Effector memory CD4-positive, alpha-beta T cell (primary cell): ENCODE results near the gene HNRNPC.
A peak's percentile ranks its signal among the peaks of the same experiment; 100 is the strongest.
"Not testable (repeated sequence)": the region's sequence is repeated elsewhere in the genome, so short reads cannot be mapped to it uniquely, and the experiment has no call there.

Source experiments
- DNase-seq, 3 donors: peaks; one replicate each; pipeline ENCODE4 v3.0.0-alpha.2; 2020
- H3K27ac ChIP-seq: 2 replicates; pipeline ENCODE4 v1.7.0; 2013; ENCODE audit warnings: mild to moderate bottlenecking, low read length, moderate library complexity; ENCODE audit not compliant: insufficient read depth, poor library complexity, severe bottlenecking
- H3K27me3 ChIP-seq: replicated peaks from 2 replicates; pipeline ENCODE4 v1.7.0; 2013; ENCODE audit warnings: mild to moderate bottlenecking, low read length; ENCODE audit not compliant: insufficient read depth, control insufficient read depth, poor library complexity, severe bottlenecking
- H3K36me3 ChIP-seq: 2 replicates; pipeline ENCODE4 v1.7.0; 2013; ENCODE audit warnings: mild to moderate bottlenecking, low read length, moderate library complexity; ENCODE audit not compliant: control insufficient read depth, insufficient read depth
- H3K4me1 ChIP-seq: 2 replicates; pipeline ENCODE4 v1.7.0; 2013; ENCODE audit warnings: low read length, mild to moderate bottlenecking; ENCODE audit not compliant: control insufficient read depth, insufficient read depth, poor library complexity, severe bottlenecking
- H3K4me3 ChIP-seq: 2 replicates; pipeline ENCODE4 v1.7.0; 2013; ENCODE audit warnings: low read length, low read depth, mild to moderate bottlenecking; ENCODE audit not compliant: insufficient read depth, poor library complexity, severe bottlenecking
- H3K9me3 ChIP-seq: 2 replicates; pipeline ENCODE4 v1.7.0; 2013; ENCODE audit warnings: mild to moderate bottlenecking, low read length, moderate library complexity; ENCODE audit not compliant: control insufficient read depth

Gene HNRNPC

DNA sequence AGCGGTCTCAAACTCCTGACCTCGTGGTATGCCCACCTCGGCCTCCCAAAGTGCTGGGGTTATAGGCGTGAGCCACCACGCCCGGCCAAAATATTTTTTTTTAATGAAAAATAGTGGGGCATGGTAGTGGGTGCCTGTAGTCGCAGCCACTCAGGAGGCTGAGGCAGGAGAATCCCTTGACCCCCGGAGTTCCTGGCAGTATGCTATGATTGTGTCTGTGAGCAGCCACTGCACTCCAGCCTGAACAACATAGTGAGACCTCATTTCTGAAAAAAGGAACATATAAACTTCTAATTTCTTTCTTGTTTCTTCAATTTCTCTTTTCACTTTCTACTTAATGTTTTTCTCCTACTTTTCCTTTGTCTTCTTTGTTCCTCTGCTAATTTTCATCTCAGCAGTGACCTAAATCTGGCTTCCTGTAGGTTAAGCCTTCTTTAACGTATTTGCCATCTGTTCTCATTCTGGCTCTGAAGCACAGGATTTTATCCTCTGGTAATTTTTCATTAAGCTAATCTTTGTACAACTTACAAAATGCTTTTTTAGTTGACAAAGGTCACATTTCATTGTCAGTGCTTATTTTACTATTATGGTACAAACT lies 6.1 kb upstream of the HNRNPC start:
- Histone ChIP-seq H3K9me3 (no peaks in the 10 kb centered on the region), H3K4me3 (no peak overlapping the region), H3K36me3 (no peaks in the 10 kb centered on the region)

DNA sequence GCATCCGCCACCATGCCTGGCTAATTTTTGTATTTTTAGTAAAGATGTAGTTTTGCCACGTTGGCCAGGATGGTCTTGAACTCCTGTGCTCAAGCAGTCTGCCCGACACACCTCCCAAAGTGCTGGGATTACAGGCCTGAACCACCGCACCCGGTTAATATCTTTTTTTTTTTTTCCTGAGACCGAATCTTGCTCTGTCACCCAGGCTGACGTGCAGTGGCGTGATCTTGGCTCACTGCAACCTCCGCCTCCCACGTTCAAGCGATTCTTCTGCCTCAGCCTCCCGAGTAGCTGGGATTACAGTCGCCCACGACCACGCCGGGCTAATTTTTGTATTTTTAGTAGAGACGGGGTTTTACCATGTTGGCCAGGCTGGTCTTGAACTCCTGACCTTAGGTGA lies 3.4 kb upstream of the HNRNPC start:
- not testable (repeated sequence) for H3K36me3 ChIP-seq, H3K9me3 ChIP-seq, H3K27me3 ChIP-seq, H3K27ac ChIP-seq, H3K4me3 ChIP-seq, DNase-seq, H3K4me1 ChIP-seq

More for the DNA sequence above, 6.1 kb upstream of the HNRNPC start:
- Histone ChIP-seq H3K27me3 (no peaks in the 10 kb centered on the region), H3K27ac (no peak overlapping the region), H3K4me1 (no peaks in the 10 kb centered on the region)
- no peak for DNase-seq

DNA sequence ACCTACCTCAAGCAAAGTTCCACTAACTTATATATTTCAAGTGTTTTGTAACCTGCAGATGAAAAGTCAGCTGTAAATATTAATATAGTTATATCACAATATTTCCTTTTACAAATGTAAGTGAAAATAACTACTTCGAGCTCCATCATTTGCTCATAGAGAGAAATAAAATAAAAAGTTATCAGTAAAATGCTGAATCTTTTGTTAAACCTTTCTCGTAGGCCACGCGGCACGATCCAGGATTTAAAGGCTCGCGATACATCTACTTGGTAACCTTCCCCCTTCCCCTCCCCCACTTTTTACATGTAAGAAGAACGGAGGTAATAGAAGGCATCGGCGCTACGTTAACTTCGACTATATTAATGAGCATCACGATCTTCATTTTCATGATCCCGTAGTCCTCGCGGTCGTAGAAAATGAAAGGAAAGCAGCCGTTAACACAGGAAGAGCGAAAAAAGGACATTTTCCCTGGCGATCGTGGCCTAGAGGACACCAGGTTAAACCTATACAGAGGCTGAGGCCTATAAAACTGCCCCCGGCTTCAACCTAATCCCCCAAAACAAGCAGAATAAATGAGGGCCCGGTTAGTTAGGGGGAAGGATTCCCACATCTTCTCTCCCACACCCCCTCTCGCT lies 508 bp downstream of the HNRNPC start:
- Histone ChIP-seq H3K36me3 (peaks cover 10% of the 10 kb centered on the region), H3K27me3 (no peaks in the 10 kb centered on the region), H3K27ac (peak overlapping the region; percentile 96), H3K4me3 (peak overlapping the region; percentile 88), H3K9me3 (no peaks in the 10 kb centered on the region), H3K4me1 (peaks cover 31% of the 10 kb centered on the region)
- no peak for DNase-seq

DNA sequence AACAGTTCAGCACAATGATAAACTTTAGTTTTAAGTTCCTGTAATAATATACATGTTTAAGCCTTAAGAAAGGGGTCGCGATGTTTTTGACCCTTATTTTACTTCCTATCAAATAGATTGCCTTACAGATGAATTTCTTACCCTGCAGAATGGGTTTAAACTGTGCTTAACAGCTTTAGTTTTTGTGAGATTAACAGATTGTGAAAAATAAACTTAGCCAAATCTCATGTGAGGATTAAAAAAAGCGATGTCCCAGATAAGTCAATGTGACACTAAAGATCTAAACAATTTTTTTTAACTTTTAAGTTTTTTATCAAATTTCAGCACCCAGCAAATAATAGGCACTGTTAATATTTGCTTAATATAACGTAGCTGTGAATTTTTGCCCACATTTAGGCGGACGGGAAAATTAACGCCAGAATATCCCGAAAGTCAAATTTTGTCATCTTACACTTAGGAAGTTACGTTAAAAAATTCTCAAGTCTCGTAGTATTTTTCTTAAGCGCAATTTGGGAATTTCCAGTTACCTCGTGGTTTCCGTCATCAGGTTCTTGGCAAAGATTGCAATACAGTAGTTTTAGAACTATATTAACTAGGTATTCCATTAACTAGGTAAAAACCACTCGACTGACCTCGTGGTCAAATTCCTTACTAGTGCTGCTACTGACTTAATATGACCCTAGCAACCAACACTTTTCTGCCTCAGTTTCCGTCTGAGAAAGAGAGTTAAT lies 1.2 kb downstream of the HNRNPC start:
- H3K9me3 ChIP-seq = no peaks in the 10 kb centered on the region
- peak overlapping the region; percentile 88 for H3K4me3 ChIP-seq
- no peak for DNase-seq
- H3K27ac ChIP-seq = peak overlapping the region; percentile 96
- peaks cover 38% of the 10 kb centered on the region for H3K4me1 ChIP-seq
- no peaks in the 10 kb centered on the region for H3K27me3 ChIP-seq
- peaks cover 10% of the 10 kb centered on the region for H3K36me3 ChIP-seq

DNA sequence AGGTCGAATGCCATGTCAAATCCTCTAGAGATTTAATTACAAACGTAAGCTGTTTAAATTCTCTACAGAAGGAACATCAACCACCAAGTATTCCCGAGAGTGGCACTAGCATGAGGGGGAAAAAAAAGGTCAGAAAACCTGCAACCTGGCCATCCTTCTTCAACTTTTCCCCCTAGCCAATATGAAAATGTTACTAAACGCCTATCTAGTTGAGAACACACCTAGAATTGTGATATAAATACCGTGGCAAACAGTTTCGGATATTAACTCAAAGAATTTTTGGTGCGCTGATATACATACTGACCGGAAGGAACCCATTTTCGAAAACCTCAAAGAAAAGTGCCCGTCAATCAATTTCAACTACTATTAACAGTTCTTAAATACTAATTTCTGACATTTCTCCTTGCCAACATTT lies 1.8 kb downstream of the HNRNPC start:
- DNase-seq = no peak
- peak overlapping the region; percentile 96 for H3K27ac ChIP-seq
- no peaks in the 10 kb centered on the region for H3K9me3 ChIP-seq
- peaks cover 42% of the 10 kb centered on the region for H3K4me1 ChIP-seq
- H3K36me3 ChIP-seq = peaks cover 12% of the 10 kb centered on the region
- no peaks in the 10 kb centered on the region for H3K27me3 ChIP-seq
- H3K4me3 ChIP-seq = peak overlapping the region; percentile 88

DNA sequence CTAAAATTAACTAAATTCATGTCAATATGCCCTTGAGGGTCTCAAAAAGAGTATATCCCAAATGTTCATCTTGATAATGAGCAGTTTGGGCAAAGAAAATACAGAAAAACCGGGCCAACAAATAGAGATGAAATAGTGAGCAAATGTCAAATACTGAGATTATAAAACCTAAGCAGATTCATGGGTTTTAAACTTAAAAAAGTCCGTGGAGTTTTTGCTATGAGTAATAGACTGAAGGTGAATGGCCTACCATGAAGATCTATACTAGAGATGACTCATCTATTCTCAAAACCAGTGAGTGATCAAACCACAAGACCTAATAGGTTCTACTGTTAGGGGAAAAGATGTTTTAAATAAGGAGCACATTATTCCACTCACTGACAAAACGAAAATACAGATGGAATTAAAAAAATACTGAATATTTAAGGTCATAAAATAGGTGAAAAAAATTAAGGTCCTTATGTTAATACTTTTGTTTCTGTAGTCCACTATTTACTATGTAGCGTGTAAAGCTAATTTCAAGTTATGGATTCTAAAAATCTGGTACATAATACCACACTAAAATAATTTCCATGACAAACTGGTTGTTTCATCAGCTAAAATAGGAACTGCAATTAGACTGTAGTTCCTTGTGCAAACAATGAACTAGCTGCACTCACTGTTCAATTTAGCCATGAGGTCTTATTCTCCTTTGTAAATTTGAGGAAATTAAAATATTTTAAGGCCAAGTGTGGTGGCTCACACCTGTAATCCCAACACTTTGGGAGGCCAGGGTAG lies 5.0 kb downstream of the HNRNPC start:
- Histone ChIP-seq H3K27ac (peak overlapping the region; percentile 56), H3K27me3 (no peaks in the 10 kb centered on the region), H3K4me1 (peaks cover 56% of the 10 kb centered on the region), H3K4me3 (peak overlapping the region; percentile 22), H3K9me3 (no peaks in the 10 kb centered on the region), H3K36me3 (peaks cover 30% of the 10 kb centered on the region)
- no peak for DNase-seq

DNA sequence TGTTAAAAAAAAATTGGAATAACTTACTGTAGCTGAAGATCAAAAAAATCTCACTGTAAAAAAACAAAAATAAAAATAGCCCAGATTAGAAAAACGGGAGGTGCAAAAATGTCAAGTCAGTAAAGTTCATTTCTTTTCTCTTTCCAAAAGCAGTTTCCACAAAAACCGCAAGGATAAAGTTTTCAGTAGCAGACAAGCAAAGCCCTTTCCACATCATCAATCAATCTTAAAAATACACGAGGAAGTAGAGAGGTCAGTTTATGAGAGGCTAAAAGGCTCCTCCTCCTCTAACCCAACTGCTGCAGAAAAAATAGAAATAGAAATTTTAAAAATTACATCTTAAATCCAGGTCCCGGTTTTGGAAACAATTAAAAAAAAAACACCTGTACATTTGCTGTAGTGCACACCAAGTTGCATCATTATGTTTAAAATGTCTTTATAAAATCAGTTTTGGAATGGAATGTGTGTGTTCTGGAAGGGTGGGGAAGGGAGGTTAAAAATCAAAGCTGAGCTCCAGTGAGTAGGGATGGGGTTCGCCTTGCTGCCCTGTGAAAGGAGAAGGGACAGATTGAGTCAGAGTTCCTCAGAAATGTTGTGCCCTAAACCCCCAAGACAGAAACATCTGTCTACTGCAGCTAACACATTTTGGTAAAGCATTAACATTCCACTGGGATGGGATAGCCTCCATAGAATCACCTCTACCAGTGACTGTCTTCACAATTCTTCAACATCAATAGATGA lies 5.8 kb downstream of the HNRNPC start:
- Histone ChIP-seq H3K27me3 (no peaks in the 10 kb centered on the region), H3K27ac (peak overlapping the region; percentile 56), H3K9me3 (no peaks in the 10 kb centered on the region), H3K4me3 (peak overlapping the region; percentile 22), H3K36me3 (peaks cover 36% of the 10 kb centered on the region), H3K4me1 (peaks cover 61% of the 10 kb centered on the region)
- no peak for DNase-seq

DNA sequence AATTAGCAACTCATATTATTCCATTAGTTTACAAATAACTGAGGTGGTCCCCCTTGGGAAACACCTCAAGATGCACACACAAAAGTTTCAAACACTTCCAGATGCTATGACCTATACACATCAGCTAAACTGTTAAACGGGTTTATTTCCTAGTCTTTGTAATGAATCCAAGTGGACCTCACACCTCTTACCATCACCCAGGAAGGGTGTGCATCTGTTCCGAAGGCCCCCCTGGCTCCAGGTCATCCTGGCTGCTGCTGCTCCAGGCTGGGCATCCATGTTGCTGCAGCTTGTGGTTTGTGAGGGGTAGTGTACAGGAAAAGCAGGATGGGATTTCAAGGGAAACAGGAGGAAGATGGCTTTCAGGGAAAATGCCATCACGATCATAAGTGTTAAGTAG lies 6.8 kb downstream of the HNRNPC start:
- H3K27ac ChIP-seq = no peak overlapping the region
- peaks cover 38% of the 10 kb centered on the region for H3K36me3 ChIP-seq
- no peak overlapping the region for H3K4me3 ChIP-seq
- no peaks in the 10 kb centered on the region for H3K9me3 ChIP-seq
- DNase-seq = no peak
- H3K4me1 ChIP-seq = peaks cover 65% of the 10 kb centered on the region
- H3K27me3 ChIP-seq = no peaks in the 10 kb centered on the region

DNA sequence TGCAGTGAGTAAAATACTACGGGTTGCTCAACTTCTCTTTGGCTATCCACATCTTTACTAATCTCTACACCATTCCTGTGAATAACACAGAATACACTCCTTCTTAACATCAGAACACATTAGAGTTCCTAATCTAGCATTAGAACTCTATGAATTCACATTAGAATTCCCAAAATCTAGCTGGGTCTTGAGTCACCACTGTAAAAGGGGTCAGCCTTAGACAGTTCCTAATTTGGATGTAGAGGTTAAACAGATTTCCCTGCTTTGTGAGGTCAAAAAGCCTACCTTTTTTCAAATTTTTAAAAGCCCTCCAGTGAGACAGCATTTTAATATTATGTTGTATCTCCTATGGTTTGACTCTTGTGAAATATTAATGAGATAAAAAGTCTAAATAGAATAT lies 7.4 kb downstream of the HNRNPC start:
- no peaks in the 10 kb centered on the region for H3K27me3 ChIP-seq
- peaks cover 66% of the 10 kb centered on the region for H3K4me1 ChIP-seq
- H3K27ac ChIP-seq = no peak overlapping the region
- DNase-seq = no peak
- H3K4me3 ChIP-seq = no peak overlapping the region
- peaks cover 41% of the 10 kb centered on the region for H3K36me3 ChIP-seq
- H3K9me3 ChIP-seq = no peaks in the 10 kb centered on the region
